HepG2 (cell line): ENCODE results near the gene VIPR1. TPM values are rescaled to one million over a fixed set of nuclear protein-coding genes. Genes with fewer than 3 reads are reported as not detected.

Experiments used
- ATAC-seq: fragments of 200-7000 bp; cut with Tn5 transposase; 3 replicates; pipeline ENCODE4 v1.9.1; 2020; ENCODE audit warnings: mild to moderate bottlenecking, moderate library complexity
- BruUV-seq: library from RNA; stranded (reverse); fragments of 400-500 nt; replicated peaks from 2 replicates; lab custom pipeline; 2021; lab: Mats Ljungman, UMichigan
- CTCF ChIA-PET: fragments of 300-600 bp; formaldehyde crosslinking; extraction: SDS; loops from one replicate; lab custom pipeline; 2021; ENCODE audit warnings: low total read pairs, inconsistent platforms, low intra/inter-chr PET ratio; lab: Yijun Ruan, JAX
- POLR2A ChIA-PET: fragments of 350-600 bp; sonication (Branson Sonifier 250); formaldehyde crosslinking; loops from one replicate; lab custom pipeline; 2020; ENCODE audit warnings: antibody characterized with exemption, inconsistent platforms; lab: Yijun Ruan, JAX
- DNase-seq: peaks from one replicate; pipeline ENCODE4 v3.0.0-alpha.2; 2015; ENCODE audit warnings: low spot score
- FAIRE-seq: peaks from 3 replicates; lab custom pipeline; 2011; peaks lifted over from hg19 to GRCh38; lab: Jason Lieb, UNC
- H2AFZ ChIP-seq: one replicate; pipeline ENCODE4 v1.6.1; 2011; ENCODE audit warnings: low read length, inconsistent platforms
- H3K27ac ChIP-seq: fragments of 300-600 bp; 3 replicates; pipeline ENCODE4 v1.8.0; 2011; ENCODE audit warnings: mixed run types, mild to moderate bottlenecking, mixed read lengths, low read length, inconsistent platforms; ENCODE audit not compliant: insufficient read depth; ENCODE audit errors: extremely low read length
- H3K27me3 ChIP-seq, 2 experiments: fragments of 200-600 bp in 1 of 2; 2 replicates in 1 of 2; 3 replicates in 1 of 2; pipeline versions ENCODE4 v1.6.0 to v1.8.0; 2011; ENCODE audit warnings: low read length in 2 of 2, mild to moderate bottlenecking in 2 of 2, moderate library complexity in 2 of 2, inconsistent platforms in 1 of 2; ENCODE audit not compliant: insufficient read depth in 2 of 2, control insufficient read depth in 1 of 2
- H3K36me3 ChIP-seq, 2 experiments: fragments of 200-600 bp in 1 of 2; replicated peaks in 1 of 2; 2 replicates in 1 of 2; 3 replicates in 1 of 2; pipeline versions ENCODE4 v1.5.1 to v1.8.0; 2011; ENCODE audit warnings: low read length in 2 of 2, inconsistent platforms in 1 of 2; ENCODE audit not compliant: insufficient read depth in 2 of 2, control insufficient read depth in 1 of 2
- H3K4me1 ChIP-seq: 2 replicates; pipeline ENCODE4 v1.5.1; 2012; ENCODE audit warnings: low read length, inconsistent platforms; ENCODE audit not compliant: insufficient read depth
- H3K4me2 ChIP-seq: 2 replicates; pipeline ENCODE4 v1.6.0; 2011; ENCODE audit warnings: low read depth, low read length, inconsistent platforms
- H3K4me3 ChIP-seq, 3 experiments: fragments of 200-600 bp in 1 of 3; sonication (generic), shearing (Covaris generic) in 1 of 3; replicated peaks in 1 of 3; 2 replicates each; pipeline ENCODE4 v1.5.1; 2011 to 2016; ENCODE audit warnings: low read length in 3 of 3, inconsistent platforms in 2 of 3, low read depth in 2 of 3, mild to moderate bottlenecking in 2 of 3, control low read depth in 1 of 3, mixed read lengths in 1 of 3; ENCODE audit not compliant: insufficient read depth in 1 of 3
- H3K79me2 ChIP-seq: one replicate; pipeline ENCODE4 v1.6.1; 2011; ENCODE audit warnings: low read length, inconsistent platforms; ENCODE audit not compliant: insufficient read depth
- H3K9ac ChIP-seq: 2 replicates; pipeline ENCODE4 v1.6.0; 2011; ENCODE audit warnings: mild to moderate bottlenecking, low read depth, low read length, inconsistent platforms; ENCODE audit not compliant: insufficient read depth
- H3K9me3 ChIP-seq: 2 replicates; pipeline ENCODE4 v1.5.1; 2012; ENCODE audit warnings: mild to moderate bottlenecking, low read length
- H4K20me1 ChIP-seq: 2 replicates; pipeline ENCODE4 v1.6.0; 2011; ENCODE audit warnings: inconsistent platforms, mild to moderate bottlenecking, low read length, moderate library complexity; ENCODE audit not compliant: insufficient read depth
- AKAP8 ChIP-seq: sonication (generic); formaldehyde crosslinking; IDR thresholded peaks from 2 replicates; pipeline ENCODE4 v1.5.1; 2020; ENCODE audit warnings: mild to moderate bottlenecking, missing genetic modification reagents
- EEA1 ChIP-seq: sonication (generic); formaldehyde crosslinking; IDR thresholded peaks from 2 replicates; pipeline ENCODE4 v1.5.1; 2020; ENCODE audit warnings: mild to moderate bottlenecking, missing genetic modification reagents, borderline replicate concordance
- HNF1A ChIP-seq, 2 experiments: sonication (generic) in 1 of 2; formaldehyde crosslinking in 1 of 2; IDR thresholded peaks; 2 replicates each; pipeline versions ENCODE4 v1.4.0 to v1.6.1; 2016 to 2020; ENCODE audit warnings: borderline replicate concordance in 1 of 2, low read depth in 1 of 2, mild to moderate bottlenecking in 1 of 2, missing genetic modification reagents in 1 of 2
- PITX1 ChIP-seq: sonication (generic); formaldehyde crosslinking; IDR thresholded peaks from 2 replicates; pipeline ENCODE4 v1.5.1; 2020; ENCODE audit warnings: mild to moderate bottlenecking, missing genetic modification reagents
- SMC3 ChIP-seq: IDR thresholded peaks from 2 replicates; pipeline ENCODE4 v1.6.1; 2011; ENCODE audit warnings: low read length, improper control_type of control experiment
- STAG1 ChIP-seq: sonication (generic); formaldehyde crosslinking; IDR thresholded peaks from 2 replicates; pipeline ENCODE4 v1.4.0; 2020; ENCODE audit warnings: missing genetic modification reagents
- U2AF1 ChIP-seq: fragments of 200-400 bp; formaldehyde crosslinking; optimal IDR thresholded peaks from 2 replicates; pipeline ENCODE3; 2017; ENCODE audit warnings: mild to moderate bottlenecking, low read depth, low read length
- ZNF530 ChIP-seq: sonication (generic); formaldehyde crosslinking; IDR thresholded peaks from 2 replicates; pipeline ENCODE4 v1.5.0; 2020; ENCODE audit warnings: low read depth, mild to moderate bottlenecking, missing genetic modification reagents
- ZNF597 ChIP-seq: sonication (generic); formaldehyde crosslinking; IDR thresholded peaks from 2 replicates; pipeline ENCODE4 v1.5.0; 2020; ENCODE audit warnings: missing genetic modification reagents
- ZNF644 ChIP-seq: IDR thresholded peaks from 2 replicates; pipeline ENCODE4 v1.6.1; 2016; ENCODE audit warnings: low read depth
- WGBS: methylation state at CpG from one replicate; pipeline ENCODE4 v1.1.6; 2017; ENCODE audit warnings: low lambda C conversion rate; 5-methylcytosine and 5-hydroxymethylcytosine counted together
- in situ Hi-C: cut with HindIII; loops from 2 replicates; pipeline ENCODE4 v1.10.0; 2017; ENCODE audit warnings: low pct_unique_long_range_greater_than_20kb; ENCODE audit not compliant: extremely low pct_ligation_motif_present
- intact Hi-C: fragments of 100-400 bp; cut with micrococcal nuclease; formaldehyde crosslinking; loops from one replicate; pipeline ENCODE4 v1.10.0; 2022; ENCODE audit not compliant: unreplicated experiment
- polyA plus RNA-seq, 8 experiments: library from polyadenylated mRNA; depleted of rRNA in 3 of 8; stranded (reverse) in 7 of 8; unstranded in 1 of 8; fragments of >200 nt; fragmentation: Illumina TruSeq in 4 of 8; extraction: Trizol in 4 of 8; gene quantifications; 2 replicates each; pipeline versions ENCODE4 v1.2.1 to v1.2.3, GENCODE V29; 2011 to 2016; ENCODE audit warnings: low read depth in 4 of 8, missing spikeins in 1 of 8, mixed read lengths in 1 of 8; ENCODE audit not compliant: insufficient read depth in 1 of 8
- total RNA-seq, 5 experiments: library from RNA; depleted of rRNA; stranded (reverse); fragments of >200 nt; fragmentation: Illumina TruSeq; extraction: Trizol; gene quantifications; 2 replicates each; pipeline ENCODE4 v1.2.3, GENCODE V29; 2016; ENCODE audit warnings: low read depth in 1 of 5
- TF ChIP-seq, protein P1 (sequence below): sonication (generic); formaldehyde crosslinking; IDR thresholded peaks from 2 replicates; pipeline ENCODE4 v1.5.0; 2020; ENCODE audit warnings: mild to moderate bottlenecking, missing genetic modification reagents, moderate library complexity
- TF ChIP-seq, protein P2 (sequence below): sonication (generic); formaldehyde crosslinking; IDR thresholded peaks from 2 replicates; pipeline ENCODE4 v1.8.0; 2022; ENCODE audit warnings: missing genetic modification reagents, low read depth, mild to moderate bottlenecking, borderline replicate concordance

VIPR1 gene
- total and polyA plus RNA-seq, 2 of the 13 experiments (the other 11 are each of a cell fraction or from before 2014, with no cell fraction given) = 0.04 to 0.11 TPM

DNA sequence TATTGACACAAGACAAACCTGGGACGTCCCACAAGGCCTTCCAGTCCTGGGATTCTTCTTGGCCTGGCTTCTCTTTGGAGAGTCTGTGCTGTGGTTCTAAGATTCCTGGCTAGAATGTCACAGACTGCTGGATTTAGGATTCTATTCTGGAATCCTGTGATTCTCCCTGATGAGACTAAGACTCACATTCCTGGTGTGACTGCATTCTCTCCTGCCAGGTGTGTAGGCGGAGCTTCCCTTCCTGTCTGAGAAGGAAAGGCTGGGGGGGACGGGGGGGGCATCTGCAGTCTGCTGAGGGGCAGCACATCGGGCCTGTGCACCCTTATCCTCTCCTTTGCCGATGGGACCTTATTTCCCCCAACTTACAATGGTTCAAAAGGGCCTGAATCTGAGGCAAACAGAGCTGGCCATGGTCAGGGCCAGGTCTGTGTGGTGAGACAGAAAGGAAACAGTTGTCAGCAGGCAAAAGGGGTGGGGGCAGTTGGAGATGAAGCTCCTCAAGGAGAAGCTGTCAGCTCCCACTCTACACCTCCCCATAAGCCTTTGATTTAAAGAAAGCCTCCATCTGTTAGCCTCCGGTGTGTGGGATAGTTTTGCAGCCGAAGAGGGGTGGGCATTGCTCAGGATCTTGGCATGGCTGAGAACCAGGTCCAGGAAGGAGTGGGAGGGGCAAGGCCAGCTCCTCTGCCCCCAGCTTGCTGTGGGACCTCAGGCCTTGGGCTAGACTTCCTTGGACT, 30.9 kb downstream of the VIPR1 start (continued):
- TF ChIP-seq HNF1A (IDR thresholded peaks at IDR 0.05; ENCODE audit: low read depth) (no peak), HNF1A (CRISPR knock-in tag; IDR thresholded peaks at IDR 0.05; ENCODE audit: borderline replicate concordance) (no peak)

DNA sequence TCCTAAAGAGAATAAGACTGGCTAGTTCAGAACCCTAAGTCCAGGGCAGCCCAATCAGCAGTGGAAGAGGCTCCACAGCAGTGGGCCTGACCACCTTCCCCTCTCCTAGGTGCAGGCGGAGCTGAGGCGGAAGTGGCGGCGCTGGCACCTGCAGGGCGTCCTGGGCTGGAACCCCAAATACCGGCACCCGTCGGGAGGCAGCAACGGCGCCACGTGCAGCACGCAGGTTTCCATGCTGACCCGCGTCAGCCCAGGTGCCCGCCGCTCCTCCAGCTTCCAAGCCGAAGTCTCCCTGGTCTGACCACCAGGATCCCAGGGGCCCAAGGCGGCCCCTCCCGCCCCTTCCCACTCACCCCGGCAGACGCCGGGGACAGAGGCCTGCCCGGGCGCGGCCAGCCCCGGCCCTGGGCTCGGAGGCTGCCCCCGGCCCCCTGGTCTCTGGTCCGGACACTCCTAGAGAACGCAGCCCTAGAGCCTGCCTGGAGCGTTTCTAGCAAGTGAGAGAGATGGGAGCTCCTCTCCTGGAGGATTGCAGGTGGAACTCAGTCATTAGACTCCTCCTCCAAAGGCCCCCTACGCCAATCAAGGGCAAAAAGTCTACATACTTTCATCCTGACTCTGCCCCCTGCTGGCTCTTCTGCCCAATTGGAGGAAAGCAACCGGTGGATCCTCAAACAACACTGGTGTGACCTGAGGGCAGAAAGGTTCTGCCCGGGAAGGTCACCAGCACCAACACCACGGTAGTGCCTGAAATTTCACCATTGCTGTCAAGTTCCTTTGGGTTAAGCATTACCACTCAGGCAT, 33.7 kb downstream of the VIPR1 start:
- in situ Hi-C loops = loop anchor here (10.0 kb wide), 1 partner anchor 311 kb away; no protein-coding TSS in a partner anchor
- H3K36me3 ChIP-seq = no peaks in the 10 kb centered on the region
- ChIA-PET CTCF (interaction anchor here (0.7 to 1.4 kb wide), 2 partner anchors 11 to 289 kb away, joined by 3 to 5 read pairs; no protein-coding TSS in a partner anchor), POLR2A (no interaction called here)
- 69% methylated on average over 12 of the region's 35 CpGs for WGBS
- no peak overlapping the region for H2AFZ ChIP-seq
- no peaks in the 10 kb centered on the region for H3K79me2 ChIP-seq
- TF ChIP-seq AKAP8 (no peak), U2AF1 (no peak), ZNF644 (CRISPR knock-in tag) (no peak), ZNF597 (CRISPR knock-in tag) (no peak), STAG1 (CRISPR knock-in tag) (peak; percentile 41), SMC3 (peak; percentile 50), EEA1 (CRISPR knock-in tag) (no peak), PITX1 (CRISPR knock-in tag) (no peak), ZNF530 (CRISPR knock-in tag) (no peak)
- TF ChIP-seq, protein P1, sequence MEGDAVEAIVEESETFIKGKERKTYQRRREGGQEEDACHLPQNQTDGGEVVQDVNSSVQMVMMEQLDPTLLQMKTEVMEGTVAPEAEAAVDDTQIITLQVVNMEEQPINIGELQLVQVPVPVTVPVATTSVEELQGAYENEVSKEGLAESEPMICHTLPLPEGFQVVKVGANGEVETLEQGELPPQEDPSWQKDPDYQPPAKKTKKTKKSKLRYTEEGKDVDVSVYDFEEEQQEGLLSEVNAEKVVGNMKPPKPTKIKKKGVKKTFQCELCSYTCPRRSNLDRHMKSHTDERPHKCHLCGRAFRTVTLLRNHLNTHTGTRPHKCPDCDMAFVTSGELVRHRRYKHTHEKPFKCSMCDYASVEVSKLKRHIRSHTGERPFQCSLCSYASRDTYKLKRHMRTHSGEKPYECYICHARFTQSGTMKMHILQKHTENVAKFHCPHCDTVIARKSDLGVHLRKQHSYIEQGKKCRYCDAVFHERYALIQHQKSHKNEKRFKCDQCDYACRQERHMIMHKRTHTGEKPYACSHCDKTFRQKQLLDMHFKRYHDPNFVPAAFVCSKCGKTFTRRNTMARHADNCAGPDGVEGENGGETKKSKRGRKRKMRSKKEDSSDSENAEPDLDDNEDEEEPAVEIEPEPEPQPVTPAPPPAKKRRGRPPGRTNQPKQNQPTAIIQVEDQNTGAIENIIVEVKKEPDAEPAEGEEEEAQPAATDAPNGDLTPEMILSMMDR (CRISPR knock-in tag) = peak; percentile 70
- TF ChIP-seq, protein P2, sequence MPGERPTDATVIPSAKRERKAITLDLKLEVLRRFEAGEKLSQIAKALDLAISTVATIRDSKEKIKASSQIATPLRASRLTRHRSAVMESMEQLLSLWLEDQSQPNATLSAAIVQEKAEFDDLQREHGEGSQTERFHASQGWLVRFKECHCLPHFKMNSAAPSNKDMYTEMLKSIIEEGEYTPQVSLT (CRISPR knock-in tag) = no peak
- BruUV-seq = no TSS peak
- no peak overlapping the region for H3K4me3 ChIP-seq
- no peak overlapping the region for H3K27ac ChIP-seq
- no peaks in the 10 kb centered on the region for H3K4me1 ChIP-seq
- FAIRE-seq (peak; percentile 30), DNase-seq (peak; percentile 60), ATAC-seq (peak; percentile 61)
- intact Hi-C loops = loop anchor here (2.0 to 5.0 kb wide), 2 partner anchors 94 to 289 kb away; no protein-coding TSS in a partner anchor
- no peaks in the 10 kb centered on the region for H3K9me3 ChIP-seq
- H4K20me1 ChIP-seq = no peaks in the 10 kb centered on the region
- no peak overlapping the region for H3K4me2 ChIP-seq
- no peaks in the 10 kb centered on the region for H3K27me3 ChIP-seq
- no peak overlapping the region for H3K9ac ChIP-seq
